Measurements from ENCODE around the gene SFRP4.

SFRP4 gene

GRCh38 chr7:37952240-37952639, 35.6 kb upstream of the SFRP4 start:
- in situ Hi-C loops (cut with MboI; ENCODE audit: low sequenced_read_pairs, unreplicated experiment) = no loop called here
- no peak for TF ChIP-seq CTCF (IDR thresholded peaks at IDR 0.05; ENCODE audit: borderline replicate concordance, control extremely low read depth, extremely low read depth, insufficient read depth, missing control alignments)
- DNase-seq (ENCODE audit: low spot score) = no peak

- in situ Hi-C loops (cut with MboI; ENCODE audit: low sequenced_read_pairs, unreplicated experiment) = no loop called here
- no peak for TF ChIP-seq CTCF (IDR thresholded peaks at IDR 0.05; ENCODE audit: borderline replicate concordance, control extremely low read depth, extremely low read depth, insufficient read depth, missing control alignments)
- DNase-seq (ENCODE audit: low spot score) = no peak
Measured at GRCh38 chr7:37947941-37948210, 31.3 kb upstream of the SFRP4 start.

- no peak for DNase-seq (ENCODE audit: low spot score)
- in situ Hi-C loops (cut with MboI; ENCODE audit: low sequenced_read_pairs, unreplicated experiment) = no loop called here
- no peak for TF ChIP-seq CTCF (IDR thresholded peaks at IDR 0.05; ENCODE audit: borderline replicate concordance, control extremely low read depth, extremely low read depth, insufficient read depth, missing control alignments)
Measured at GRCh38 chr7:37947138-37947940, 30.7 kb upstream of the SFRP4 start.

- no peak for DNase-seq (ENCODE audit: low spot score)
- in situ Hi-C loops (cut with MboI; ENCODE audit: low sequenced_read_pairs, unreplicated experiment) = no loop called here
- TF ChIP-seq CTCF (IDR thresholded peaks at IDR 0.05; ENCODE audit: borderline replicate concordance, control extremely low read depth, extremely low read depth, insufficient read depth, missing control alignments) = no peak
Measured at GRCh38 chr7:37945336-37945735, 28.7 kb upstream of the SFRP4 start.

- TF ChIP-seq CTCF (IDR thresholded peaks at IDR 0.05; ENCODE audit: borderline replicate concordance, control extremely low read depth, extremely low read depth, insufficient read depth, missing control alignments) = no peak
- in situ Hi-C loops (cut with MboI; ENCODE audit: low sequenced_read_pairs, unreplicated experiment) = no loop called here
- no peak for DNase-seq (ENCODE audit: low spot score)
Measured at GRCh38 chr7:37944737-37945054, 28.1 kb upstream of the SFRP4 start.

- TF ChIP-seq CTCF (IDR thresholded peaks at IDR 0.05; ENCODE audit: borderline replicate concordance, control extremely low read depth, extremely low read depth, insufficient read depth, missing control alignments) = no peak
- peak; percentile 32 for DNase-seq (ENCODE audit: low spot score)
- in situ Hi-C loops (cut with MboI; ENCODE audit: low sequenced_read_pairs, unreplicated experiment) = no loop called here
Measured at GRCh38 chr7:37943905-37944736, 27.5 kb upstream of the SFRP4 start.

Data from GM13976 (cell line).